Right ventricle myocardium inferior (tissue), 1 donor: ENCODE measurements around the gene PSMD1. TPM values are rescaled to one million over a fixed set of nuclear protein-coding genes. Genes with fewer than 3 reads are reported as not detected.

ENCODE experiments used
- ATAC-seq: fragments of 200-7000 bp; cut with Tn5 transposase; one replicate; pipeline ENCODE4 v1.9.1; 2020; ENCODE audit warnings: mild to moderate bottlenecking, moderate library complexity
- DNase-seq: peaks from one replicate; pipeline ENCODE4 v3.0.0; 2021; ENCODE audit errors: missing footprints
- intact Hi-C: fragments of 100-400 bp; cut with DNase I; formaldehyde crosslinking; loops from one replicate; pipeline ENCODE4 v1.11.0; 2022
- total RNA-seq: library from RNA; stranded (reverse); fragmentation: NEBNext Ultra II Directional; extraction: Animal tissue kit (Norgen Biotek cat#: 25700); gene quantifications from one replicate; pipeline ENCODE4 v1.2.1, GENCODE V29; 2021
- donor health status: DM: no; HTN: yes; CAD: no; lungs with severe emphysema.

PSMD1 gene
- total RNA-seq, 1 donor from 2014 or later, result 86.3 TPM

DNA sequence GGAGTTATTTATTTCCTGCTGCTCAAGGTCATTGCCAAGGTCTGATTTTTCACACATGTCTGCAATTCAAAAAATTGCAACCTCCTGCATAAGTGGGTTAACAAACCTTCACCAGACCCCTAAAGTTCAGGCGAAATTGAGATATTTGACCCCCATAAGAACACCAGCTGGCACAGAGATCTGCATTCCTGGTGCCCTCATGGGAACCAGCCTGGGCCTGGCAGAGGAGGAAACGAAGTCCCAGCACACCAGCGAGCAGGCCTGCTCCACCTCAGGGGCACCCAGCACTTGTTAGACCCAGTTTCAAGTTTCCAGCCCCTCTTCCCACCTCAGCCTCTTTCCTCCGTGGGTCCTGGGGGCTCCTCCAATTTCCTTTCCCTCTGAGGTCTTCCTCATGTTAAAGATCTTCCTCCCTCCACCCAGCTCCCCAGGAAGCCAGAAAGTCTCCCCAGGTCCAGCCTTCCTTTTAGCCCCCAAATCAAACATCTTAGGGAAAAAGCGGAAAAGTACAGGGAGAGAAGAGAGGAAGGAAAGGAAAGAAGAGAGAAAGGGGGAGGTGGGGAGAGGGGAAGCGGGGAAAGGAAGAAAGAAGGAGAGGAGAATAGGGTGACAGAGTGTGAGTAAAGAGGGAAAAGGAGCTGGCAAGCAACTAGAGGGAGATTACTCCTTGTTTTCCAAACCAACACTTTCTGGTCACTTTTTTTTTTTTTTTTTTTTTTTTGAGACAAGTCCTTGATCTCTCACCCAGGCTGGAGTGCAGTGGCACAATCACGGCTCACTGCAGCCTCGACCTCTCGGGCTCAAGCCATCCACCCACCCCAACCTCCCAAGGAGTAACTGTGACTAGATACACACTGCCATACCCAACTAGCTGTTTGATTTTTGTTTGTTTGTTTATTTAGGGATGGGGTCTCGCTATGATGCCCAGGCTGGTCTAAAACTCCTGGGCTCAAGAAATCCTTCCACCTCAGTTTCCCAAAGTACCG, 23.2 kb upstream of the PSMD1 start:
- intact Hi-C loops, result no loop called here
- DNase-seq, result no peak
- no peak for ATAC-seq

- DNase-seq (no peak), ATAC-seq (no peak)
- intact Hi-C loops, result no loop called here
These were observed 22.3 kb upstream of the PSMD1 start for GRCh38 chr2:231034291-231034882.

- intact Hi-C loops, result no loop called here
- DNase-seq (no peak), ATAC-seq (no peak)
These were observed 20.5 kb upstream of the PSMD1 start for GRCh38 chr2:231036131-231036530.

GRCh38 chr2:231036578-231037106, 20.0 kb upstream of the PSMD1 start:
- intact Hi-C loops, result no loop called here
- no peak for DNase-seq

GRCh38 chr2:231037202-231037730, 19.4 kb upstream of the PSMD1 start, which contains the start of gene C2orf72:
Gene C2orf72, plus strand, starts transcription at chr2:231037523. Its CDS starts 43 bp downstream, at chr2:231037566.
- ATAC-seq (no peak), DNase-seq (no peak)
- intact Hi-C loops, result no loop called here

More at GRCh38 chr2:231036578-231037106, 20.0 kb upstream of the PSMD1 start:
- no peak for ATAC-seq

DNA sequence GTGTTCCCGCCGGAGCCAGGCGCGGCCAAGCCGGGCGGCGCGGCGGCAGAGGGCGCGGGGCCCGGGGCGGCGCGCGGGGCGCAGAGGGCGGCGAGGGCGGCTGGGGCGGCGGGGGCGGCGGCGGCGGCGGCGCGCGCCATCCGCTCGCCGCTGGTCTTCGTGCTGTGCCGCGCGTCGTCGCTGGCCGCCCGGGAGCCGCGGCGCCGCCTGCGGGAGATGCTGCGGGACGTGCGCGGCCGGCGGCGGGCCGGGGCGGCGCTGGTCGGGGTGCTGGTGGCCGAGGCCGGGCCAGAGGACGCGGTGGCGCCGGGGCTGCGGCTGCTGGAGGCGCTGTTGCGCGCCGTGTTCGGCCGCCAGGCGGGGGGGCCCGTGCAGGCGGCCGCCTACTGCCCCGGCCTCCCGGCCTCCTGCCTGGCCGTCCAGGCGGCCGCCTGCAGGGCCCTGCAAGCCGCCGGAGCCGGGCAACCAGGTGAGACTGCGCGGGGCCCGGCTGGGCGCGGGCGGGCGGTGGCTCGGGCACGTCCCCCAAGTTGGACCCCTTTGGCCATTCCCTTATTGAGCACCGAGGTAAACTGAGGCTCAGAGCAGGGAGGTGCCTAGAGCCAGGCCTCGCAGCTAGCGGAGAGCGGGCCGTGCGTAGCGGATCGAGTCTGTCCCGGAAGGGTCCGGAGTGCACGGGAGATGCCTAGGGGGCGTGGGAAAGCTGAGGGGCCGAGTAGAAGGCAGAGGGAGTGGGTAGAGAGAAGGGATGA, 18.8 kb upstream of the PSMD1 start:
- no peak for ATAC-seq
- no peak for DNase-seq
- intact Hi-C loops, result no loop called here

- DNase-seq (no peak), ATAC-seq (no peak)
- intact Hi-C loops, result no loop called here
These were observed 18.0 kb upstream of the PSMD1 start for GRCh38 chr2:231038483-231039293.

- no peak for ATAC-seq
- intact Hi-C loops, result no loop called here
- no peak for DNase-seq
These were observed 17.4 kb upstream of the PSMD1 start for GRCh38 chr2:231039294-231039664.

DNA sequence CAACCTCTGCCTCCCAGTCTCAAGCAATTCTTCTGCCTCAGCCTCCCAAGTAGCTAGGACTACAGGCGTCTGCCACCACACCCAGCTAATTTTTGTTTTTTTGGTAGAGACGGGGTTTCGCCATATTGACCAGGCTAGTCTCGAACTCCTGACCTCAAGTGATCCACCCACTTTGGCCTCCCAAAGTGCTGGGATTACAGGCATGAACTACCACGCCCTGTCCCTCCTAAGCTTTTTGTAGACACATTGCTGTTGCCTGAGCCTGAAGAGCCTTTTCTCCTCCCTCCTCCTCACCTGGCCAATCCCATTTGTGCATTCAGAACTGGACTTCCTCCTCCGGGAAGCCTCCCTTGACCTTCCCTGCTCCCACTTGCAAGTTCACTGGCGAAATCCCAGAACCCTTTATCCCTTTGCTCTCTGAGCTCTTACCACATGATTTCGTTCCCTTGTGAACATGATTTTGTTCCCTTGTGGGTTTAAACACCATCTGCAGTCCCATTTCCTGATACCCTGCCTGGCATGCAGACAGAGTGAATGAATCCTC, 16.8 kb upstream of the PSMD1 start:
- intact Hi-C loops, result no loop called here
- DNase-seq, result no peak
- no peak for ATAC-seq

- DNase-seq, result no peak
- intact Hi-C loops, result no loop called here
- no peak for ATAC-seq
These were observed 15.5 kb upstream of the PSMD1 start for GRCh38 chr2:231041061-231041689.

GRCh38 chr2:231043796-231044195, 12.9 kb upstream of the PSMD1 start:
- ATAC-seq (no peak), DNase-seq (no peak)
- intact Hi-C loops, result no loop called here

DNA sequence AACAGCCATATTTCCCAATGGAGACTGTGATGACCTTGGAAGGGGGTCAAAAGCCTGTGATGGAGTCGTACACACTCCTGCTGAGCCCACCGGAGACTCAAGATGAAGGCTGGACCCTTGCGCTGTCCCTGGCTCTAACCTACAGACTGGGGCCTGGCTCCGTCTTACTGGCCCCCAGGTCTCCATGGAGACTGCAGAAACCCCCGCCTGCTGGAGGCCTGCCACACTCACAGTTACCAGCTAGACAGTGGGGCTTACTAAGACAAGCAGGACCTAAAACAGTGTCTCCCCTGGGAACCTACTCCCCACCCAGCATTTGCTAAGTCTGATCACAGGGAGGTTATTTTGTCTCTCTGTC, 9.8 kb upstream of the PSMD1 start:
- no peak for ATAC-seq
- DNase-seq, result no peak
- intact Hi-C loops, result no loop called here

GRCh38 chr2:231047274-231047922, 9.3 kb upstream of the PSMD1 start:
- ATAC-seq, result no peak
- intact Hi-C loops, result no loop called here
- no peak for DNase-seq

DNA sequence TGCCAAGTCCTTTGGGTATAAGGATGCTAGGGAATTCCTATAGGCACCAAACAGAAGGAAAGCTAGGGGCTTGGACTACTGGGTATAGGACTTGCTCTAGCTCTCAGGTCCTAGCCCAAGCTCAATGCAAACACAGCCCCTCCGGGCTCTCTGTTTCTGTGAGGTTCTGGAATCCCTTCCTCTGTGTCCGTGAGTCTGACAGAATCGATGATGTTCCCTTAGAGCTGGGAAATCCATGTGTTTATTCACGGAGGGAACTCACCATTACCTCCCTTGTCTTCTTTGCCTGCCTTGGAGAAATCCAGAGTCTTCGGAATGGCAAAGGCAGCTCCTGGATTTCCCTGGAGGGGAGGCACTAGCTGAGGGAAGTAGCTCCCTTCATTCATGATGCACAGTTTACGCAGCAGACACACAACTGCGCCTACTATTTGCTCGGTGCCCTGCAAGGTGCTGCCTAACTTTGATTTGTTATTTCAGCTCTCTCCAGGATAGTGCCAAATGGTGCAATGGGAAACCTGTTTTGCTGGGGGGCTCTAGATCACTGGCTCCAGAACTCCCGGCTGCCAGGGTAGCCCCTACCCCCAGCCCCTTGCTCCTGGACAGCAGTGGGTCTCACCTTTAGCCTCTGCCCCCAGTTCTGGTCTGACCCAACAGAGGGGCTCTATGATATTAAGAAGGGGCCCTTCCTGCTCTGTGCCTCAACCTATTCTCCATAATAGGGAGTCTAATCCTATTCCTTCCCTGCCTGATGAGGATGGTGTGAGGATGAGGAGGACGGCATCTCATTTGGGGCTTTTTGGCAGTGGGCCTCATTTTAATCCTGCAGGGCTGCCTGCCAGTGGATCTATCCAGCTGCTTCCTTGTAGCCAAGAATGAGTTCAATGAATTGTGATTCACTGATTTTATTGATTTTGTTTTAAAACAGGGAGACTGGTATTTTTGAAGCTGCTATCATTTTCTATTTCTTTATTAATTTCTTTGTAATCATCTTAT, 8.4 kb upstream of the PSMD1 start:
- no peak for ATAC-seq
- DNase-seq, result no peak
- intact Hi-C loops, result no loop called here

DNA sequence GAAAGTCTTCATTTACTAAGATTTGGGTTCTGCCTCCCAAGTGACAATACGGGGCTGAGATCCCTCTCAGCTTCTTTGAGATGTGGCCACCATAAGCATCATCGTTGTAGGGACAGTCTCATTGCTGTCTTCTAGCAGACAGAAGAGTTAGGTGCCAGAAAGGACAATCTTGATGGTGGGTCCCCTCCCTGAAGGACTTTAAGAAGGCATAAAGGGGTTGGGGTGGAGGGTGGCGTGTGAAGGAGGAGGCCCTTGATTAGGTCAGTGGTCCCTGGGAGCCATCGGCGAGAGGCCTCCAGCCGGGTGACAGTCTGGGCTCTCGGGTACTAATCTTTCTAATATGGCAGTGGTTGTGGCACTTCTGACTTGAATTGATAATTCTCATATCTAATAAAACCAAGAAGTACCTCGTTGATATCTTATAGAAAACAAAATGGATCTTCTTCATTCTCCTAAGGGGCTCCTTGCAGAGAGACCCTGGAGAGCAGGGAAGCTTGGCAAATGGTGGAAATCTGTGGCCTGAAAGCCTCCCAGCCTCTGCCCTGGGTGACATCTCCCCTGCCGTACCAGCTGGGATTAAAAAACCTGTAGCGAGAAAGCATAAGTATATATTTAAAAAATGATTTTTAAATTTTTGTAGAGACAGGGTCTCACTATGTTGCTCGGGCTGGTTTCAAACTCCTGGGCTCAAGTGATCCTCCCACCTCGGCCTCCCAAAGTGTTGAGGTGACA, 7.2 kb upstream of the PSMD1 start:
- DNase-seq (no peak), ATAC-seq (no peak)
- intact Hi-C loops, result loop anchor here (5.0 kb wide), 1 partner anchor 147 kb away; no protein-coding TSS in a partner anchor
